Measurements from ENCODE around the gene RGS12.

- TF ChIP-seq POLR2AphosphoS5 (IDR thresholded peaks at IDR 0.05; ENCODE audit: low read depth, low read length) (no peak), TAF1 (IDR thresholded peaks at IDR 0.05; ENCODE audit: low read depth, low read length) (no peak), POLR2A (IDR thresholded peaks at IDR 0.05; ENCODE audit: low read depth, low read length) (no peak), SPI1 (IDR thresholded peaks at IDR 0.05; ENCODE audit: low read depth, low read length) (no peak), POU2F2 (IDR thresholded peaks at IDR 0.05; ENCODE audit: low read depth, low read length) (no peak)
Measured at GRCh38 chr4:3276986-3277385, 15.8 kb upstream of the RGS12 start.
